ENCODE data around the gene LBP.

DNA sequence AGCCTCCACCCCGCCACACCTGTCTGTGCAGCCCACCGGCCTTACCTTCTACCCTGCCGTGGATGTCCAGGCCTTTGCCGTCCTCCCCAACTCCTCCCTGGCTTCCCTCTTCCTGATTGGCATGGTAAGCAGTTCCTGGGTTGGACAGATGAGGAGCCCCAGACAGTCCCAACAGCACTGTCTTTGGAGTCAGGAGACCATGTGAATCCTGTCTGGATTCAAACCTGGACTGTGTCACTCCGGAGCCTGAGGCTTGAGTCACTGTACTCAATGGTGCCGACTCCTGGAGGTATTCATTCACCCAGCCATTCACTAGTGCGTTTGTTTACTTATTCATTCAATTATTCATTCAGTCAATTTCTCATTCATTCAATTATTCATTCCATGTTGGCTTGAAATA, 20.0 kb upstream of the LBP start:
- TF ChIP-seq POLR2AphosphoS5 (IDR thresholded peaks at IDR 0.05): no peak
- TF ChIP-seq CTCF (IDR thresholded peaks at IDR 0.05): no peak
- no peak for TF ChIP-seq EP300 (IDR thresholded peaks at IDR 0.05)
- TF ChIP-seq POLR2A (IDR thresholded peaks at IDR 0.05): no peak

Data from stomach (tissue), 4 donors.